ENCODE measurements around the gene CCNQ. TPM values are rescaled to one million over a fixed set of nuclear protein-coding genes. Genes with fewer than 3 reads are reported as not detected.

CCNQ gene
- total RNA-seq, 1 donor from 2014 or later = 11.1 TPM

DNA sequence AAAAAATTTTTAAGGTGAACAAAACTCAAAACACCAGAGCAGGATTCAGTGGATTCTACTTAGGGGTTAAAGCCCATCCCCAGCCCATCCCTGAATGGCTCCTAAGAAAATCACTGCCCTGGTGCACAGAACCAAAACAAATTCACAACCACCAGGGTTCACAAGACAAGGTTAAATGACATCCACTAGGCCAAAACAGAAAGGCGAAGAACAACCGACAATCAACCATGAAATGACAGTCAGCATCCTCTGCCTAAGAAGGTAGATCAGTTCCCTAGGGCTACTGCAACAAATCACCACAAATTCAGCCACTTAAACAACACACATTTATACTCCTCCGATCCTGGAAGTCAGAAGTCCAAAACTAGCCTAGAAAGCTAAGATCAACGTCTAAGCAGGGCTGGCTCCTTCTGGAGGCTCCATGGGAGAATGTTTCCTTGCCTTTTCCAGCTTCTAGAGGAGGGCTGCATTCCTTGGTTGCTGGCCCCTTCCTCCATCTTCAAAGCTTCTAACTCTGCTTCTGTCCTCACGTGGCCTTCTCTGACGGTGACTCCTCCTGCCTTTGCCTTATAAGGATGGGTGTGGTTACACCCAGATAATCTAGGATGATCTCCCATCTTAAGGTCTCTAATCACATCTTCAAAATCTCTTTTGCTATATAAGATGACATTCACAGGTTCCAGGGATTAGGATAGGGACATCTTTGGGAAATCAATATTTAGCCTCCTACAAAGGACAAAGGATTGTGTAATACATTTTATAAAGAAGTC, 1.8 kb downstream of the CCNQ start:
- no peak for DNase-seq

DNA sequence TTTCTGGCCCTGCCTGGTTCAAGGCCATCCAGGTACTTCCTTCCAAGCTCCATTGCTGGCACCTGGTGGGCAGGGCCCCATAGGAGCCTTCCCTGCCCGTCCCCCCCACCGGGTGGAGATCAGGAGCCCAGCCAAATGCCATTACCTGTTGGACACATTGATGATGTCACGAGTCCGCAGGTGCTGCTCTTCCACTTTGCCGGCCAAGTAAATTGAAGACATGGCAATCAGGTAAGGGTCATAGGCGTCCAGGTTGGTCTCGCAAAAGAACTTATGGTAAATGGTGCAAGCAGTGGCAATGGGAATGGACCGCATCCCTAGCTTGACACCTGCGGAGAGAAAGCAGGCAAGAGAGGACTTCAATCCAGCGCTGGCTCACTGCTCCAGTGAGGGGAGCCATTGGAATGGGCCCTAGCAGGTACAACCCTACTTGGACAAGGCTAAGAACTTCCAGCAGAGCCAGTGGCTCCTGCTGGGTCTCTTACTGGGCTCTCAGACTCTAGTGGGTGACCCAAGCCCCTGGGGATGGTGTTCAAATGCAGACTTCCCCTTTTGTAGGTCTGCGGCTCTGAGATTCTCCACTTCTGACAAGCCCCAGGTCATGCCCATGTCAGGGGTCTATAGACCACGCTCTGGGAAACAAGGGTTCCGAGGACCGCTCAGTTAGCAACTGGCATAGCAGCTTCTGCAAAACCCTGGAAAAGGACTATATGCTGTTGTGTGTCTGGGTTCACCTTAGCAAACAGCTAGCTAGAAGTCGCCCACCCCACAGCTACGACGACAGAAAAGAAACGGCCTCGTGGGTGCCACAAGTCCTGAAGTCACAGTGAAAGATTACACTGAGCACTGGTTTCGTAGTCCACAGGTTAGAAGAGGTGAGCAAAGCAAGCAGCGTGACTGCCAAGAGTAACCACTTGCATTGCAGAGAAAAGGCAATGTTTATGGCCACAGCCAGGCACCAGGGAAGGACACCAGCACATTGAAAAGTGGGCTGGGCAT, 2.8 kb downstream of the CCNQ start:
- DNase-seq = no peak

- no peak for DNase-seq
These were observed 3.6 kb downstream of the CCNQ start for GRCh38 chrX:153595387-153595786.

DNA sequence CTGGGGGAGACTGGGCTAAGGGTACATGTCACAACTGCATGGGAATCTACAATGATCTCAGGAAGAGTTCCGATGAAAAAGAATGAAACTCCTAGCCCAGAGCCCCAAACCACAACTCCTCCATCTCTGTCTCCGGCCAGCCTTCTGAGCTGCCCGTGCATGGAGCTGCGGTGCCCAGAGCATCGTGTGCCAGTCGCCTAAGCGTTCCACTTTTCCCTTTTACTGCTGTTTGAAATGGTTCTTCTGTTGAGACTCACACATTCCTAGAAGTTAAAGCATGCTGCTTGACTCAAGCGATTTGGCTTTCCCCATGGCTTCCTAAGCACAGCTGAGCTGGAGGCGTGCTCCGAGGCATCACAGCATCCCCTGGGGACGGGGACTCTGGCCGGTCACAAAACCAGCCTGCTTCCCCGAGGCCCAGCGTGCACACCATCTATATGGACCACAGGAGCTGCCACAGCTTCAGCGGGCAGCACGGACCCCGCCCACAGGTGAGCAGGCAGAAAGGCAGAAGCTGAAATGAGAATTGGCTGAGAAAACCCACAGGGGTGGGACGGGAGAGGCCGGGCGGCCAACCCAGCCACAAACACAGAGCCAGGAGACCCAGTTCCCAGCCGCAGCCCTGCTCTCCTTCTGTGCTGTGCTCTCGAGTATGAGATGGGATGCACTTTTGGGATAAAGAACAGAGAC, 5.0 kb downstream of the CCNQ start:
- DNase-seq = no peak

- DNase-seq = no peak
These were observed 5.8 kb downstream of the CCNQ start for GRCh38 chrX:153592966-153593688.

GRCh38 chrX:153592091-153592833, 6.7 kb downstream of the CCNQ start:
- no peak for DNase-seq

- DNase-seq = no peak
These were observed 7.7 kb downstream of the CCNQ start for GRCh38 chrX:153590961-153591956.

GRCh38 chrX:153588782-153589446, 10.0 kb downstream of the CCNQ start:
- DNase-seq = no peak

GRCh38 chrX:153588021-153588781, 10.7 kb downstream of the CCNQ start:
- no peak for DNase-seq

GRCh38 chrX:153587342-153587741, 11.6 kb downstream of the CCNQ start:
- DNase-seq = no peak

DNA sequence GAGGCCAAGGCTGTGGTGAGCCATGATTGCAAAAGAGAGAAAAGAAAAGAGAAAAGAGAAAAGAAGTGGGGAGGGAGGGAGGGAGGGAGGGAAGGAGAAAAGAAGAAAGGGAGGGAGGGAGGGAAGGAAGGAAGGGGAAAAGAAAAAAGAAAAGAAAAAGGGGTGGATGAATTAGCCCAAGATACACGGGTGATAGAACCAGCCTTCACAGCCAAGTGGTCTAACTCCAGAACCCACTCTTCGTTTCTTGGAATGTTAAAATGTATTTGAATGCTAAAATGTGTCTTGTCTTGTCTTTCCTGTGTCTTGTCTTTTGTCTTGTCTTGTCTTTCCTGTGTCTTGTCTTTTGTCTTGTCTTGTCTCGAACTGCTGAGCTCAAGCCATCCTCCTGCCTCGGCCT, 13.1 kb downstream of the CCNQ start:
- DNase-seq = no peak

- DNase-seq = no peak
These were observed 15.5 kb downstream of the CCNQ start for GRCh38 chrX:153583433-153583832.

DNA sequence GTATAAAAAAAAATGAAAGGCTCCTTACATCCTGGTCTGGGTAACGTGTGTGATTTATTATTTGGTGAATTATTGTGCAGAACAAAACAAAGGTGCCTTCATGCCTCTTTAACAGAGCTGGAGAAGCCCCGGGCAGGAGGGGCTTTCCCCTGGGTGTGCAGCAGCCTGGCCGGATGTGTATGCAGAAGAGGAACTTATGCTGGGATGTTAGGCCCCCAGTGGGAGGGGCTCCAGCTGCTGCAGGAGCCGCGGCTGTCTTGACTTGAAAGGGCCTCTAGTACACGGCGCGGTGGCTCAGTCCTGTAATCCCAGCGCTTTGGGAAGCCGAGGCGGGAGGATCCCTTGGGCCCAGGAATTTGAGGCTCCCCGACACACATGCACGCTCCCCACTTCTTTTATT, 16.0 kb downstream of the CCNQ start:
- peak; percentile 25 for DNase-seq

DNA sequence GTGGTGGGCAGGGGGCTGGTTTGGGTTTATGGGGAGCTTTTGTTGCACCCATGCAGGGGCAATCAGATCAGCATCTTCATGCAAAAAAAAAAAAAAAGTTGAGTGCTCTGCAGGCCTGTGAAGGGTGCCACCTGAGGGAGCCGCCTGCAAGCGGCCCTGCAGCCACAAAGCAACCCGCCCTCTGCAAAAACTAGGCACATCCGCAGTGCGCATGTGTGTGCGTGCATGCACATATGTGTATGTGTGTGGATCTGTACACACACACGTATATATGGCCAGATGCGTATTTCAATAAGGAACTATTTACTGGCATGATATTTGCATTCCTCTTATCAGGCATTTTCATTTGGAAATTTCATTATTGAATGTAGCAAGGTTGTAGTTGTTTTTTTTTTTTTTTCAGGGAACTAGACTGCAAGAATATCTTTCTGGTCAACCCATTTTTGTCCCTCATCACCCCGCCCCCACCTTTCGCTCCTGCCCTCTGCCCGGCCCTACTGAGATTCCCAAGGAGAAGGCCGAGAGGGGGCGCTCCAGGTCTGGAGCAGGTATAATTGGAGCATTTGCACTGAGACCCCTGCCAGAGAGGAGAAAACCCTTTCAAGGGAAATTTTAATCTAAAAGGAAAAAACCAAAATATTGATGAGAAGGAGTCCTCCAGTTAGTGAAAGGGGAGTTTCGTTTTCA, 18.1 kb downstream of the CCNQ start:
- DNase-seq = no peak

- DNase-seq = no peak
These were observed 20.1 kb downstream of the CCNQ start for GRCh38 chrX:153578889-153579288.

DNA sequence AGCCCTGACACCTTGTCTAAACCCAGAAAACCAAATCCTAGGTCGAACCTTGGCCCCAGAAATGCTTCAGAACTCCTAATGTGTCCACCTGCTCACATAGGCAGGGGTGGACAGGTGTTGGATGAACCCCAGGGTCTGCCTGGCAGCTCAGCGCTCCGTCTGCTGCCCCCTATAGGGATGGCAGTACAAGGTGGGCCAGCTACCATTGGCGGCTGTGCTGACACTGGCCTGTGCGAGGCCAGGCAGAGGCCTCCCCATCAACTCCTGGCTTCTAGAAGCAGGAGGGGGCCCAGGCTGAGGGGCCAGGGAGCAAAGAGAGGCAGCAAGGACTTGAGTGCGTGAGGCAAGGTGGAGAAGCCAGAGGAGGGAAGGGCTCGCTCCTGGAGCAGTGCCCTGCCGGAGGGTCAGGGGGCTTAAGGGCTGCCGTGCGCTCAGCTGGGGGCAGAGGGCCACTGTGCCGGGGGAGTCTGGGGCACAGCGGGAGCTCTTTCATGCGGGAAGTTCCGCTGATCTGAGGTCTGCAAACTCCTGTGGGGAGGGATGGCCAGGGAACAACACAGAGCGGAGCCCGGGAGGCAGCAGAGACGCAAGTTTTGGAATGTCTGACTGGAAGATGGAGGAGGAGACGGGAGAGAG, 20.6 kb downstream of the CCNQ start:
- no peak for DNase-seq

GRCh38 chrX:153576961-153577360, 22.0 kb downstream of the CCNQ start:
- DNase-seq = no peak

Measured in skin of body (tissue), 2 donors.